Astrocyte of the cerebellum (primary cell): ENCODE measurements around the gene GABRR3.

Source experiments
- DNase-seq: peaks from one replicate; pipeline ENCODE4 v3.0.0-alpha.2; 2011; ENCODE audit warnings: low read depth
- H3K4me3 ChIP-seq: 2 replicates; pipeline ENCODE4 v1.5.1; 2011; ENCODE audit warnings: mild to moderate bottlenecking, low read depth, low read length, moderate library complexity
- in situ Hi-C: cut with HindIII; loops from 2 replicates; pipeline ENCODE4 v1.10.0; 2017; ENCODE audit warnings: low sequenced_read_pairs
- TF ChIP-seq, protein P1 (sequence below): IDR thresholded peaks from 2 replicates; pipeline ENCODE4 v1.5.1; 2012; ENCODE audit warnings: low read length, low read depth, moderate library complexity, mild to moderate bottlenecking; ENCODE audit errors: missing control alignments

The GABRR3 gene

DNA sequence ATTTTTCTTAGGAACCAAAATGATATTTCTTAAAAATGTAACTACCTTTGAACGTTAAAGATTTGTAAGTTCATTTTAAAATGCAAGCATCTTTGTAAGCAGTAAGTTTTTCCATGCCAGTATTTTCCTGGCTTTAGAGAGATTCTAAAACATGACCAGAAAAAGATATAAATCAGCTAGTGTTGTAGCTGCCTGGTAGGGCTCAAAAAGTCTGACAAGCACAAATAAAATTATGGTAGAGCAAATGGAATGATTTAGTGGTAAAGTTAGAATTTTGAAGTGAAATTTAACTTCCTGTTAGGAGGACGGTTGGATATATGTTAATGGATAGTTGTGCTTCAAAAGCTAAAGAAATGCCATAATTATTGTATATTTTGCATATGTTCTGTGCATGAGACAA, 29.7 kb downstream of the GABRR3 start:
- in situ Hi-C loops, result no loop called here
- no peak for DNase-seq
- TF ChIP-seq, protein P1, sequence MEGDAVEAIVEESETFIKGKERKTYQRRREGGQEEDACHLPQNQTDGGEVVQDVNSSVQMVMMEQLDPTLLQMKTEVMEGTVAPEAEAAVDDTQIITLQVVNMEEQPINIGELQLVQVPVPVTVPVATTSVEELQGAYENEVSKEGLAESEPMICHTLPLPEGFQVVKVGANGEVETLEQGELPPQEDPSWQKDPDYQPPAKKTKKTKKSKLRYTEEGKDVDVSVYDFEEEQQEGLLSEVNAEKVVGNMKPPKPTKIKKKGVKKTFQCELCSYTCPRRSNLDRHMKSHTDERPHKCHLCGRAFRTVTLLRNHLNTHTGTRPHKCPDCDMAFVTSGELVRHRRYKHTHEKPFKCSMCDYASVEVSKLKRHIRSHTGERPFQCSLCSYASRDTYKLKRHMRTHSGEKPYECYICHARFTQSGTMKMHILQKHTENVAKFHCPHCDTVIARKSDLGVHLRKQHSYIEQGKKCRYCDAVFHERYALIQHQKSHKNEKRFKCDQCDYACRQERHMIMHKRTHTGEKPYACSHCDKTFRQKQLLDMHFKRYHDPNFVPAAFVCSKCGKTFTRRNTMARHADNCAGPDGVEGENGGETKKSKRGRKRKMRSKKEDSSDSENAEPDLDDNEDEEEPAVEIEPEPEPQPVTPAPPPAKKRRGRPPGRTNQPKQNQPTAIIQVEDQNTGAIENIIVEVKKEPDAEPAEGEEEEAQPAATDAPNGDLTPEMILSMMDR, result no peak
- no peak overlapping the region for H3K4me3 ChIP-seq

DNA sequence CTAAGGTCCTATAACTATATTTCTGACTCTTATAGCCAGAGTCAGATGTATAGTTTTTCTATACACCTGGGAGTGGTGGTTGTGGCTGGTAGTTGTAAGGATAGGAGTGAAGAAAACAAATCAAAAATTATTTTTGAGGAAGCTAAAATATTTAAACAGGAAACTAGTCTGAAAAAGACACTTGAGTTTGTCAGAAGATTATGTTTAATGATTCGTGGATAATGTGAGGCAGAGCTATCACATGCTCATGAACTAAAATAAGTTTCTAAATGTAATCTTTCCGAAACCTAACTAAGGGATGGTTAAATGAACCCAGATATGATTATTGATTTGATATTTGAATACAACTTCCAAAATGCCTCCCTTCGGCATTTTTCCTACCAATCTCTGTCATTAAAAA, 30.4 kb downstream of the GABRR3 start:
- no peak for DNase-seq
- no peak overlapping the region for H3K4me3 ChIP-seq
- TF ChIP-seq, protein P1, result no peak
- in situ Hi-C loops, result no loop called here

DNA sequence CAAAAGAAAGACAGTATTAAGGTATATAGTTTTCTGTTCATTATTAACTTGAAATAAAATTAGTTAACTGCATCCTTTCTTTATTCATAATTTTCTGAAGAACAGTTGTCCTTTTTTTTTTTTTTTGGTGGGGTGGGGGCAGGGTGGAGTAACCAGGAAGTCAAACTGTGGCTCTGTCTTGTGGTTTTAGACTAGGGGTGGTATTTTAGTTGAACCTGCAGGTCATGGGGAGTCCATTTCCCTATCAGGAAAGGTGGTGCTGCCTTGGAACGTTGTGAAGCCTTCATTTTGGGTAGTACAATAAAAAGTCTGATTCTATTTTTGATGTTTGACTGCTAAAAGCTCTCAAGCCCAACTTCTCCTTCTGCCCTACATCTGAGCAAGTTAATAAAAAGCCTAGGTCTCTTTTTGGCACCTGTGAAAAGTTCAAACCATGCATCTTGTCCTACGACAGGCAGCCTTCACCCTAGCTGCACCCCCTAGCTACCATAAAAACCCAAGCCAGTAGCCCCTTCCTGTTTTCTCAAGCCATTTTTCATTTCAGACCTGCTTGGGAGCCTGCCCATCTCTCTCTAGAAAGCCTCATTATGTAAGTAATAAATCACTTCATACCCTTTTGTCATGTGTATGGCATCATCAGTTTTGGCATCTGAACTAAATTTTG, 31.7 kb downstream of the GABRR3 start:
- TF ChIP-seq, protein P1, result no peak
- H3K4me3 ChIP-seq, result no peak overlapping the region
- no peak for DNase-seq
- in situ Hi-C loops, result no loop called here

DNA sequence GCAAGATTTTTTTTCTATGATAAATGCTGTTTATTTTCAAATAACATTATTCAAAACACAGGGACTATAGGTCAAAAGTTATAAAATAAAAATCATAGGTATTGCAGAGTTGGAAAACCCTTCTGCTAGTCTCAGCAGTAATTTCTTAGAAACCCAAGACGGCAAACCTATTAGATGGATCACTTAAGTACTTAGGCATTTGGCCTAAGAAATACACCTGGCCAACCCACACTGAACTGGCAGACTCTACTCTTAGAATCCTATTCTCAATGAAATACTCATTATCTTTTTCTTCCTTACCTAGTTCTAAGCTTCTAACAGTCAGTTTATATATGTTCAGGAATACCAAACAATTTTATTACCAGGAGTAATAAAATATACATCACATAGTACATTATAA, 32.4 kb downstream of the GABRR3 start:
- no peak for DNase-seq
- TF ChIP-seq, protein P1, result no peak
- no peak overlapping the region for H3K4me3 ChIP-seq
- in situ Hi-C loops, result no loop called here

DNA sequence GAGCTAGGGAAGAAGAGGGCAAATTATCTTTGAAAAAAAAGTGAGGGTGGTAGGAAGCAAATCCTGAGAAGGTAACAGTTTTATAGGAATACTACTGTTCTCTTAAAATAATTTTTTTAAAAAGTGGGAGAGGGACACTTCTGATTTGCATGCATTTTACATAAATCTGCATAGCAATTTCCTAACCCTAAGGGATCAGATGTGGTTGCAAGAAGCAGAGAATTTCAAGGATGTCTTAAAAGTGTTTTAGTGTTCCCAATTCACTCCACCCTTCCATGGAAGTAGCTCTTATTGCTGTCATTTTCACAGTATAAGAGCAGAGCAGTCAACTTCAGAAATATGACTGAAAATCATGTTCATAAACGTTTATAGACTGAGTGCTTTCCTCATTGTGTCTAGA, 35.1 kb downstream of the GABRR3 start:
- in situ Hi-C loops, result no loop called here
- TF ChIP-seq, protein P1, result no peak
- no peak overlapping the region for H3K4me3 ChIP-seq
- DNase-seq, result no peak

DNA sequence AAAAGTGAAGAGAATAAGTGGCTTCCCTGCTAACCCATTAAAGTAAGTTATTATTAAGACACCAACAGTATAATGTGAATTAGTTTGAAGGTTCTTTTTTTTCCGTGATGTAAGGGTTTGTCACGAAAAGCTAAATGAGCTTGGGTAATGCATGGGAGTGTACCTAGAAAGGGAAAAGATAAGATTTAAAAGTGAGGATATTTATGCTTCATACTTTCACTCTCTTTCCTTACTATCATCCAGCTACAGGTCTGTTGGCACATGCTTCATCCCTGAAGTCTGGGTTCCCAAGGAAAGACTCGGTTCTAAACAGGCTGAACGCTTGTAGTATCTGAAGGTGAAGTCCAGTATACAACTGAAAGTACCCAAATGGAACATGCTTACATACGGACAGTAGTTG, 36.0 kb downstream of the GABRR3 start:
- DNase-seq, result no peak
- in situ Hi-C loops, result no loop called here
- H3K4me3 ChIP-seq, result no peak overlapping the region
- TF ChIP-seq, protein P1, result no peak

DNA sequence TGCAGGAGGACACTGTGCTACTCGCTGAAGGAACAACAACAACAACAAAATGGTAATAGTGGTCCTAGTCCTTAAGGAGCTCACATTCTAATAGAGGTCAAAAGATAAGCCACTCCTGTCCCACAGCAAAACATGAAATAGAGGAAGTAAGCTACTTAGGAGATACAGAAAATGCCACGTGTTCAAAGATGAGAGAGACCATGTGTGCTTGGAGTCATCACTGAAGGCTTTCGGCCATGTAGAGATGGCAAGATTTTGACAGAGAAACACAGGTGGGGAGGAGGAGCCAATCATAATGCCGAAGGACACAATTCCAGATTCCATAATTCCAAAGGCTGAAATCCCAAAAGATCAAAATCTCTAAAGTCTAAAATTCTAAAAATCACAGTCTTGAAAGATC, 38.1 kb downstream of the GABRR3 start:
- in situ Hi-C loops, result no loop called here
- no peak overlapping the region for H3K4me3 ChIP-seq
- TF ChIP-seq, protein P1, result no peak
- DNase-seq, result no peak
